HG03439 (cell line): Measurements from ENCODE around the gene HSPA1L.
A peak's percentile ranks its signal among the peaks of the same experiment; 100 is the strongest.
"Not testable (repeated sequence)": the region's sequence is repeated elsewhere in the genome, so short reads cannot be mapped to it uniquely, and the experiment has no call there.

Source experiments
- ATAC-seq: cut with Tn5 transposase; IDR thresholded peaks from one replicate; pipeline ENCODE4 v1.9.1; 2021; ENCODE audit warnings: mild to moderate bottlenecking, moderate library complexity; ENCODE audit not compliant: unreplicated experiment

Gene HSPA1L

GRCh38 chr6:31837369-31838113 is 22.5 kb upstream of the HSPA1L start:
- ATAC-seq: no peak

GRCh38 chr6:31836474-31837368 is 21.6 kb upstream of the HSPA1L start:
- ATAC-seq: no peak

GRCh38 chr6:31836047-31836473 is 21.0 kb upstream of the HSPA1L start:
- no peak for ATAC-seq

GRCh38 chr6:31834367-31835250 is 19.5 kb upstream of the HSPA1L start:
- ATAC-seq: no peak

GRCh38 chr6:31831350-31832215 is 16.5 kb upstream of the HSPA1L start:
- no peak for ATAC-seq

GRCh38 chr6:31830886-31831335 is 15.8 kb upstream of the HSPA1L start:
- ATAC-seq: no peak

- ATAC-seq: no peak
Observed at GRCh38 chr6:31829633-31830283, 14.7 kb upstream of the HSPA1L start.

- ATAC-seq: peak; percentile 60
Observed at GRCh38 chr6:31827286-31828079, 12.4 kb upstream of the HSPA1L start, which contains the start of gene HSPA1B. Gene HSPA1B (plus strand): TSS chr6:31827738. CDS start chr6:31827951, 213 bp downstream.

GRCh38 chr6:31826793-31827285 is 11.8 kb upstream of the HSPA1L start:
- no peak for ATAC-seq

- no peak for ATAC-seq
Observed at GRCh38 chr6:31825553-31825952, 10.5 kb upstream of the HSPA1L start.

- not testable (repeated sequence) for ATAC-seq
Observed at GRCh38 chr6:31823592-31824196, 8.6 kb upstream of the HSPA1L start.

GRCh38 chr6:31822036-31822821 is 7.1 kb upstream of the HSPA1L start:
- ATAC-seq: peak; percentile 40

- peak; percentile 40 for ATAC-seq
Observed at GRCh38 chr6:31821301-31822035, 6.4 kb upstream of the HSPA1L start.

GRCh38 chr6:31820399-31820798 is 5.3 kb upstream of the HSPA1L start:
- not testable (repeated sequence) for ATAC-seq

GRCh38 chr6:31819871-31820299 is 4.8 kb upstream of the HSPA1L start:
- no peak for ATAC-seq

- not testable (repeated sequence) for ATAC-seq
Observed at GRCh38 chr6:31817929-31818511, 2.9 kb upstream of the HSPA1L start.
